Stimulated activated CD8-positive, alpha-beta memory T cell treated with anti-CD3 and anti-CD28 coated beads, Interleukin-4, amount 100 ng/mL, for 4 hours (primary cell): Measurements from ENCODE around the gene RAP1GAP2.

ENCODE experiments used
- DNase-seq, 2 donors: peaks; one replicate each; pipeline ENCODE4 v3.0.0-alpha.2; 2020; ENCODE audit warnings: low read depth in 2 of 2, low spot score in 1 of 2

The RAP1GAP2 gene

DNA sequence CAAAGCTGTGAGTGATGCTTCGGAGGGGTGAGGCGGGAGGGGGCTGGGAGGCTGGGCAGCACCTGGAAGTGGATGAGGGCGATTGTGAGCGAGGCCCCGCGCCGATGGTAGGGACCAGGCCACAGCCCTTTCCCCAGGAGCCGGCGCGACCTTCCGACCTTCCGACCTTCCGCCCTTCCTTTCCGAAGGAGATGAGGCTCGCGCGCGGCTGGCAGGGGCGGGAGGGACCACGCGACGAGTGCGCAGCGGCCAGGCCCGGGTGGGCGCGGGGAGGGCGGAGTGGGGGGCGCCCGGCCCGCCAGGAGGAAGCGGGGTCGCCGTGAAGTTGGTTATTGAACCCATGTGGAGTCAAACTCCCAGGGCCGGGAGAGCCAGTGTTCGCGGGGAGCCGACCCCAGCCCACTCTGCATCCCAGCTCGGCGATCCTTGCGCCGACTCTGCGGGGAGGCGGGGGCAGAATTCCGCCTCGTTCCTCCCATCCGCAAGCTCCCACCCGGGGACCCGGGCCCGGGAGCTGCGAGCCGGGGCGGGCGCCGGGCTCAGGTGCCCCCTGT lies 56.6 kb downstream of the RAP1GAP2 start:
- no peak for DNase-seq

DNA sequence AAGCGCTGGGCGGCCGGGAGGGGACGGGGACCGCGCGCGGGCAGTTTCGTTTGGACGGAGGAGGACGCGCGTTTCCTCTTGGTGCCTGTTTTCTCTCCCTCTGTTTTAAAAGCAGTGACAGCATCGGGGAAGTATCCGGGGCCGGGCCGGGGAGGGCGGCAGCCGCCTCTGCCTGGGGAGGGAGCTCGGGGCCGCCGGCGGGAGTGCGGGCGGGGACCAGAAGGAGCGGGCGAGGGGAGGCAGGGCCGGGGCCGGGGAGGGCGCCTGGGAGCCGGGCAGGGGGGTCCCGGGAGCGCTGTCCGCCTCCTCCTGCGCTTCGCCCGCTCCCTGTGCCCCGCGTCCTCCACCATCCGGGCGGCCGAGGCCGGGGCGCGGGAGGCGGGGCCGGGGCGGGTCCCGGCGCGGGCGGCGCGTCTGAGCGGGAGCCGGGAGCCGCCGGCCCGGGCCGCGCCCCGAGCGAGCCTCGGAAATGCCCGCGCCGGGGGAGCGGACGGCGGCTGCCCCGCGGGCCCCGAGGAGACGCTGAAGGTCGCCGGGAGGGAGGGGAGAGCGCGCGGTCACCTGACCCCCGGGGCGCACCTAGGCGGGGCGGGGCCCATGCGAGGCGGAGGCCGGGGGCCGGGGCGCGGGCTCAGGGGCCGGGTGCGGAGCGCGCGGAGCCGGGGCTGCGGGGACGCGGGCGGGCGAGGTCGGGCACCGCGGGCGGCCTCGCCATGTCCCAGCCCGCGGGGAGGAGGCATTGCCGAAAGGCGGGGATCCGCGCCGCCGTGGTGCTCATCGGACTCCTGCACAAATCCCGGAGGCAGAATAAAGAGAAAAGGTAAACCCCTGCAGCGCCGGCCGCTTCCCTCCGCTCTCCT lies 57.3 kb downstream of the RAP1GAP2 start:
- no peak for DNase-seq

DNA sequence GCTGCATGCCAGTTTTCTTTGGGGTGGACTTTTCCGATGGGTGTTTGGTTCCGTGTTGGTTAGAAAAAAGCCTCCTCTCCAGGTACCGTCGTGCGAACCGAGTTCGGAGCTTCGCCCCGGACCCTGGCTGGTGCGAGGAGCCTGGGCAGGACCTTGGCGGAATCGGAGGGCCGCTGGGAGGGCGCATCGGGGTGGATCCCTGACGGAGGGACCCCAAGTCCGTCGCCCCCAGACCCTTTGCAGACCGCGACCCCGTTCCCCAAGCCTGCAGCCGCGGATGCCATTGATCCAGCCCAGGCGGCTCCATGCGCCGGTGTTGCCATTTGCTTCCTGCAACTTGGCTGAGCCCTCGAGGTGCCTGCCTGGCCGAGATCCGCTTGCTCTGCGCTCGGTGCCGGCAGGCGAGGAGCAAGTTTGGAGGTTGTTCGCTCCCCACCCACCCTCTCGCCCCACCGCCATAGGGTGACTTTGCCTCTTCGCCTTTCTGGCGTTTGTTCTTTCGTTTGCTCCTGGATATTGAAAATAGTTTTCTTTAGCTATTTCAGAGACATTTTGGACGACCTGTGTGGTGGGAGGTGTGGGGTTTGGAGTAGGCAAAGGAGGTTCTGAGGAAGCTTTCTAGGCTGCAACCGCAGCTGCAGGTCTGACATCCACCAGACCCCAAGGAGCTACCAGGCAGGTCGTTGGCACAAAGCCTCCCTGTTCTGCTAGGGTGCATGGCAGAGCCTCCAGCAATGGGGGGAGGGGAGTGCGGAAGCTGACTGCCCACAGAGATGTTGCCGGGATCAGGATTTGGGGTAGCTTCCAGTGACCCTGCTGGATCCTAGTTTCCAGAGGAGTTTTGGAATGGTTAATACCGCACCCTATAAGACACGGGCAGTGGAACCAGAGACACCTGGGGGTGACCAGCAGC lies 58.2 kb downstream of the RAP1GAP2 start:
- DNase-seq, result no peak

DNA sequence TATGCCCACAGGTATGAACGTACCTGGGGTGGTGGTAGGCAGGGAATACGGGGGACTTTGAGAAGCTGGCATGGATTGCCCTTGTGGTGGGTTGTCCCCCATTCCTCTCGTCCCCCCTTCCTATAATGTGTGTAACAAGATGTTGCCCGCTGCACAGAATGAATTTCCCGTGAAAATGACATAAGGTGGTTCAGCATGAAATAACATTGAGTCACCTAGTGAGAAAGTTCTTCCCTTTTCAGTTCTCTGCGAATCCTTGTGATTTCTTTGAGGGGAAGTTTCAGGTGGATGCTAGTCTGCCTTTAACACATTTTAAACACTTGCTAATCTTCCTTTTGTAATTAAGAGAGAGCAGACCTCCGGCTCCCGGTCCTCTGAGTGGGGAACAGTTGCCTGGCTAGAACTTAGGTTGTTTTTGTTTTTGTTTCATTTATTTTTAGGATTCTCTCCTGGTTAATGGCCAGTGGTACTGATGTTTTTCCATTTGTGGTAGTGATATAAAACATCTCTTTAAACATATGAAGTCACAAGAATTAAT lies 58.9 kb downstream of the RAP1GAP2 start:
- no peak for DNase-seq

DNA sequence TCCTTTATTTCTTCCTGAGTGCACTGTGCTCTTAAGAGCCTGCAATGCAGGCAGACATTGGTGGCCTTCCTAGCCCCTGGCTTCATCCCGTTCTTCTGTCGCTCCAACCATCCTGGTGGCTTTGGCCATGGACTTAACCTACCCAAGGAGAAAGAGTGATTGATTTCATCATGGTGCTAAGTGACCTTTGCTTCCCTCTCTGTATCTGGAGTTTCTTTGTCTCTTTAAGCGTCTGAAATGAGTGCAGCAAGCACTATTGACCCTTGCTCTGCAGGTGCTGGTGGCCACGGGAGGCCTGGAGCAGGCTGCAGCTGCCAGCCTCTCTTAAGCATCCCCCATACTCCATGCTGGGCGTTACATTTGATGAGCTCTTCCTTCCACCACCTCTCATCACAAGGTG lies 60.5 kb downstream of the RAP1GAP2 start:
- DNase-seq, result no peak

DNA sequence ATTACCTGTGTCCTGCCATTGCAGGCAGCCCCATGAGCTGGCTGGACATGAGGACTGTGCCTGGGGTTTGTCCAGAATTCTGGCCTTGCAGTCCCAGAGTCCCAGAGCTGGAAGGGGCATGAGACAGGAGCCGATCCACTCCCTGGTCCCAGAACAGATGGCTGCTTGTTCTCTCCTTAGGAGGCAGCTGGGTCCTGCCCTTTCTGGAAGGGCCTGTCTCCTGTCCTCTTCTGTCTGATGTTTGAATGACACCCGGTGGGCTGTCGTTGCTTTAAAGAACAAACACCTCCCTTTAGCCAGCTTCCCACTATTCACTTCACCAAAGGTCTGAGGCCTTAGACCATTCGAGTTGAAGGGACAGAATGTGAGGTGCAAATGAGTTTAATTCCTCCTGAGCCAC lies 63.8 kb downstream of the RAP1GAP2 start:
- no peak for DNase-seq

DNA sequence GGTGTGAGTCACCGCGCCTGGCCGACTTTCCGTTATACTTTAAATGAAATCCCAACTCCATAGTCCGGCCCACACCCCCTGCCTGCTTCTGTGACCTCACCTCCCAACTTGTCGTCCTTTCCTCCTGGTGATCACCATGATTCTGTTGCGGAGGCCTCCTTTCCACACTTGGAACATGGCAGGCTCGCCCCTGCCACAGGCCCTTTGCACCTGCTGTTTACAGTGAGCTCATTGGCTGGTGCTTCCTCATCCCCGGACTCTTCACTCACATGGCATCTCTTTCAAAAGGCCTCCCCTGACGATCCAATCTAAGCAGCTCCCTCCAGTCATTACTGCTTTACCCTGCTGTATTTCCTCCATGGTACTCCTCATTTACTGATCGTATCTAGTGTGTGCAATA lies 64.6 kb downstream of the RAP1GAP2 start:
- DNase-seq, result no peak

DNA sequence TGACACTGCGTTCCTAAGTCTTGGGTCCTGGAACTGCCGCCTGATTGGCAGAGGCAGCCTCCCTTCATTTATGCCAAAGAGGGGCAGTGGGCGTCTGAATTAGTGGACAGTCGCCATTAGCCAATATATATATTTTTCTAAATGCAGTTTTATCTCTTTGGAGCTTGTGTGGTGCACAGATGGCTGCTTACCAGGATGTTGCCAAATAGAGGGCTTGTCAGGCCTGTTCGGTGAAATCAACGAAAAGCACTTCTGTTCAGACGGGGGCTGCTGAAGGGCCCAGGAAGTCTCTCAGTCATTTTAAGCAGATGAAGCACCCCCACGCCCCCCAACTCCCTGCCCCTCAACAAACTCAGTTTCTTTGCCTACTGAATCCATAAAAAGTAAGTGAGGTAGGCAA lies 66.0 kb downstream of the RAP1GAP2 start:
- no peak for DNase-seq

DNA sequence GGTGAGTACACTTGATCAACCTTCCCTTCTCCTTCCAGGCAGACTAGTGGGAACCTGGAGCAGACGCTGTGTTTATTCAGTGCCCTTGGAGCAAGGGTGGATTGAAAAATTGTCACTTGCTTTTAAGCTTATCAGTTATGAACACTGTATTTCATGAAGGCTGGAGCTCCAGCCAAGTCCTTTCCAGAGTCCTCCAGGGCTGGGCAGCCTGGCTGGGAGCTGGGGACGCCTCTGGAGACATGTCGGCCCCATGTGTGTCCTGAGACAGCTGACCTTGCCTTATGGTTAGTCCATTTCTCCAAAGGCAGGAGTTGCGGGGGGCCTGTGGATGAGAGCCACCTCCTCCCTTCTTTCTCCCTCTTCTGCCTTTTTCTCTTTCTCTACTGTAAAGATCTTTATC lies 67.0 kb downstream of the RAP1GAP2 start:
- DNase-seq, result no peak

DNA sequence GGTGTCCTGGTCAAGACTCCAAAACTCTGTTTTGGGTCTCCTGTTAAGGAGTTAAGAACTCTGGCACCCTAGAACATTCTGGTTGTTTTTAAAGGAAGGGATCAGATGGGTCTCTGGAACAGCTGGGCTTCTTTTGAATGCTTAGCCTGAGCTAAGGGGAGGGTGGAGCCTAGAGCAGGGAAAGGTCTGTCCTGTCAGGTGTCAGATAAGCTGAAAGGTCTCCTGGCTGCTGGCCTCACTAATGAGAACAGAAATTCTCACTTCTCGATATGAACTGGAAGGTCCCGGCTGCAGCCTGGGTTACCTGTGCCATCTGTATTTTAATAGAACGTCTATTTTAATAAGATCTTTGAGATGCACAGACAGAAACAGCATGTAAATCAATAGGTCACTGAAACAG lies 69.0 kb downstream of the RAP1GAP2 start:
- DNase-seq, result no peak

DNA sequence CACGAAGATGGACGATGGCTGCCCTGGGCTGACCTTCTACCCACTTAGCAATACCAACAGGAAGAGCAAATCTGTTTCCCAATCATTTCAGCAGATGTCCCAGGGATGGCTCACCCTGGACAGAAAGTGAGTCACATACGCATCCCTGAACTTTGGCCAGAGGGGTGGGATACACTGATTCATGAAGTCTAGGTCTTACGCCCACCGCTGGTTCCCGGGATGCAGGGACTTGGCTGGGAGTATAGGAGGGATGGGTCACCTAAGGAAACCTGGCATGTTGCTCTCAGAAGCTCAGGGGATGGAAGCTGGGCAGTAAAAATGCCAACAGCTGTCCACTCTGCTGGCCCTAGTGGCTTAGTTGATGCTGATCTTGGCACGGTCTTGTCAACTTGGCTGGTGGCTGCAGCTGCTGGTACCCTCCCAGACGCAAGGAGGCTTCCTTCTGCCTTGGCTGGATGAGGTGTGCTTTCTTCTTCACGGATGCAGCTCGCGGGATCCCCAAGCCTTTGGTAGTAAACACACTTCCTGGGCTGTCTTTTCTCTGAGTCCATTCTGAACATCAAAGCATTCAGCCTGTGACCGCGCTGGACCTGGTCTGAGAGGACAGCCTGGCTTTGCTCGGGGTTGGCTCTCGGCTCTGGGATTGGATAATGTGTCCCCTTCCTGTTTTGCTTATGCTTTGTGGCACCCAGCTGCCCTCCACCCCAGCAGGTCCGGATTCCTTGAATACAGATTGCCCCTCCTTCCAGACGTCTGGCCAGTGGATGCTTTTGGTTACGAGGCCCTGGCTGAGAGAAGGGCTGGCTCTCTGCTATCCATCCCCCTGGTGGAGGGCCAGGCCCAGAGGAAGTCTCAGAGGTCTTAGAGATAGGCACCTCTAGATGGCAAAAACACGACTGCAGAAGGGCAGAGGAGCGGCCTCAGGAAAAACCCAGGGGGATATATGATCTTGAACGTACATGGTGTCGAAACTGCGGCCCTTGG lies 71.5 kb downstream of the RAP1GAP2 start:
- no peak for DNase-seq

DNA sequence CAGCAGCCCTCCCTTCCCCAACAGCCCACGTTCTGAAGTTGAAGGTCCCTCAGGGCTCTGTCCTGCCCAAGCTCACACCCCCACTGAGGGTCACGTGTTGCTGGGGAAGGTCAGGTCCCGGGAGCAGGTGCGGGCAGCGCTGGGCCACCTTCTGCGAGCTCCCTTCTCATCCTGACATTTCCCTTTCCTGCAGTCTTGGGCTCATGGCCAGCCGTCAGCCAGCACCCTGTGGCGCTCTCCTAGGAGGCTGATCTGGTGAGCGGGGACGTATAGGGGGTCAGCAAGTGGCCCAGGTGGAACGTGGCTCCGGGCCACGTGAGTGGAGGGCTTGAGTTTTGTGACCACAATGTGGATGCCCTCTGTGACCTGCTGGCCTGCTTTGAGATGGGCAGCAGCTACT lies 73.4 kb downstream of the RAP1GAP2 start:
- DNase-seq, result no peak

DNA sequence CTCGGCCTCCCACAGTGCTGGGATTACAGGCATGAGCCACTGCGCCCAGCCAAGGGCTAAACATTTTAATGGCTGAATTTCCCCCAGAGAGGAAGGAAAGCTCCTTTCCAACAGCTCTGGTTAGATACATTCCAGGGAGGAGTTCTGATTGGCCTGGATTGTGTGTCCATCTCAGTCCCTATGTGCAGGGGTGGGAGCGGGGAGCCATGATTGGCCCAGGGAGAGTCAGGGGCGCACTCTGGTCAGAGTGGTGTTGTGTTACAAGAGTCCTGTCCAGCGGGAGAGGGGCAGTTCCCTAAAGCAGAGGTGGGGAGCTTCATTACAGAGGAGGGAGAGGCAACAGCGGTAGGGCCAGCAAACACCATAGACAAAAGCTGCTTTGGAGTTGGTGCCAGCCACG lies 75.0 kb downstream of the RAP1GAP2 start:
- DNase-seq, result no peak

DNA sequence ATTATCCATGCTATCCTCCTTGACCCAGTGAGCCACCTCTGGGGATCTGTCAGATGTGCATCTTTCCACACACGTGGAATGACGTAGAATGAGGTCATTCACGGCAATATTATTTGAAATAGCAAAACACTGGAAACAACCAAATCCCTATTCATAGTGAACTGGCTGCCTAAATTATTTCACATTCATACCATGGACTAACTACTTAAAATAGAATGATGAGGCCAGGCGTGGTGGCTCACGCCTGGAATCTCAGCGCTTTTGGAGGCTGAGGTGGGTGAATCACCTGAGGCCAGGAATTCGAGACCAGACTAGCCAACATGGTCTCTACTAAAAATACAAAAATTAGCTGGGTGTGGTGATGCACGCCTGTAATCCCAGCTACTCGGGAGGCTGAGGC lies 75.5 kb downstream of the RAP1GAP2 start:
- DNase-seq, result no peak

DNA sequence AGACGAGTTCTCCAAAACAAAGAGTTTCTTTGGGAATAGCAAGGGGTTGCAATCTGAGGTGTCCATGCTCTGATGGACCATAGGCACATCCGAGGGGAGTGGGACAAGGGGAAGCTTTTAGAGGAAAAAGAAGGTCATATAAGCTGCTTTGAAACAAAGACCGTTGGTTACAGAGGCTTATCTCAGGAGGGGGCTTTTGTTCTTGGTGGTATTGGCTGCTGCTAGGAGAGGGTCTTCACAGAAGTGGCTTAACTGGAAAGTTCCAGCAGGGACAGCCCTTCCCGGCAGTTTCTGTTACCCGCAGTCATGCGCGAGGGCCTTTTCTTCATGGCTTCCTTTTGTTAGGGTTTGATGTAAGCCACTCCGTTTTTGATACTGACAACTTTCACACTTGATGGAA lies 76.0 kb downstream of the RAP1GAP2 start:
- DNase-seq, result no peak

DNA sequence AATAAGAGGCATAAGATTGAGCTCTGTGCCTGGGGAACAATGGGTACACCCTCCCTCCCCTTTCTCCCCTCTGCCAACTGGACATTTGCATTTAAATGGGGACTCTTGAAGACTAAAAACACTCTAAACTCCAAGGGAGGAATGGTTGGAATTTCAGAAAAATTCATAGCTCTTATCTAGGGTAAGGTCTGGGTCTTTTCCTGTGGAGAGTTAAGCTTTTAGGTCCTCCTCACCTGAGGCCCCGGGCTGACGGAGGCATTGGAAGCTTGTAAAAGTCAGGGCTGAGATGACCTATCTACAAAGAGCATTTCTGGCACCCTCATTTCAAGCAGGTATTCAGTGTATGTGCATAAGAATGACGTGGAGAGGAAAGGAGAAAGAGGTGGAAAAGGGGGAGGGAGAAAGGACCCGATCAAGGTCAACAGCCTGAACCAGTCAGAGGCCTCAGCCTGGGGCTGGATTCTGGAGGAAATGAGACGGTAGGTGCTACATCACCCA lies 78.0 kb downstream of the RAP1GAP2 start:
- no peak for DNase-seq

DNA sequence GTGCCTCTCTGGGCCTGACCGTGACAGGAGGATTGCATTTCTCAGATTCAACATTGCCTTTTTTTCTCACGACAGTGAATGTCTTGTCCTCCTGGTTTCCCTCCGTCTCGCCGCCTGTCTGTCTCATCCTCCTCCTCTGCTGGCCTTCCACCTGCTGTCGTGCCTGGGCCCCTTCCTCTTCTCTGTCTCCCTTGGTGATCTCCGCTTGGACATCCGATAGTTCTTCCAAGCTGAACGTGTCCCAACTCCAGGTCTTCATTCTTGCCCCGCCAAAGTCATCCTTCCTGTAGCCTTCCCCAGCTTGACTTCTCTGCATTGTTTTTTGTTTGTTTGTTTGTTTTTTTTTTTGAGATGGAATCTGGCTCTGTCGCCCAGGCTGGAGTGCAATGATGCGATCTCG lies 79.4 kb downstream of the RAP1GAP2 start:
- DNase-seq, result no peak

DNA sequence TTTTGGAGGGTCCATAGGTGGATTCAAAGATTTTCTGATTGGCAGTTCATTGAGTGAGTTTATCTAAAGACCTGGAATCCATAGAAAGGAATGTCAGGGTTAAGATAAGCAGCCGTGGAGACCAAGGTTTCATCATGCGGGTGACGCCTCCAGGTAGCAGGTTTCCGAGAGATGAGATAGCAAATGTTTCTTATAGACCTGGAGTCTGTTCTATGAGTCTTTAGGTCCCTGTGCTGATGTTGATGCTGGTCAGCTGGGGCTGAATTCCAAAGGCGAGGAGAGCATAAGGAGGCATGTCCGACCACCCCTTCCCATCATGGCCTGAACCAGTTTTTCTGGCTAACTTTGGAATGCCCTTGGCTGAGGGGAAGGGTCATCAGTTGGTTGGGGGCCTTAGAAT lies 80.2 kb downstream of the RAP1GAP2 start:
- no peak for DNase-seq

DNA sequence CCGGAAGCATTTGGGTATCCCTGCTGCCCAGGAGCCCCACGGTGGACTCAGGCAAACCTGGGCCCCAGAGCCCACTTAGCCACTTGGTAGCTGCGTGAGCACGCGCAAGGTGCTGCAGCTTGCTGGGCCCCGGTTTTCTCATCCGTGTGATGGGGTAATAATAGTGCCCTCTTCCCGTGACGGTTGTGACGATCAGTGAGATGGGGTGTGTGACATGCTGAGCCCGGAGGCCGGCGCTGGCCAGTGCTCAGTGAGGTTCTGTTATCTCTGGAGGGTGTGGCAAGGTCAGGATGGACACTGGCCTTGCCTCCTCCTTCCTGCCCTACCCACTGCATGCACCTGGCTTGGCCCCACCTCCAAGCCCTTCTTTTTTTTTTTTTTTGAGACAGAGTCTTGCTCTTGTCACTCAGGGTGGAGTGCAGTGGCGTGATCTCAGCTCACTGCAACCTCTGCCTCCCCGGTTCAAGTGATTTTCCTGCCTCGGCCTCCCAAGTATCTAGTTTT lies 82.6 kb downstream of the RAP1GAP2 start:
- no peak for DNase-seq

DNA sequence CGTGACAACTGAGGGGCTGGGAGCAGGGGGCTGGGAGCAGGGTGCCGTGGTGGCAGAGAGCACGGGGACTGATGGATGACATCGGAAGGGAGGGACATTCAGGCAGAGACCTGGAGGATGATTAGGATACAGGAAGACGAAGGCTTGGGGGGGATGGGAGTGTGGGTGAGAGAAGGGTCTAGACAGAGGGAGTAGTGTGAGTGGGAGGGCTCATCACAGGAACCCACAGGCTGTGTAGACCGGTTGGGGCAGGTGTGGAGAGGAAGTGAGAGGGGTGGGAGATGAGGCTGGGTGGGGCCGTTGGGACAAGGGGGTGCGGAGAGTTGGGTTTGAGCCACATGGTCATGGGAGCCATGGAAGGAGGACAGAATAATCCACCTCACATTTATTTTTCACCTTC lies 83.8 kb downstream of the RAP1GAP2 start:
- no peak for DNase-seq
